ENCODE results near the gene ATP8B3. TPM values are rescaled to one million over a fixed set of nuclear protein-coding genes. Genes with fewer than 3 reads are reported as not detected.

ATP8B3 gene
- polyA plus RNA-seq, 2 of the 4 experiments (the other 2 are of a cell fraction) = 2.7 to 3.9 TPM

- Histone ChIP-seq H3K4me3 (no peak overlapping the region), H3K27ac (no peak overlapping the region), H3K9me3 (no peaks in the 10 kb centered on the region), H3K4me2 (no peak overlapping the region), H3K4me1 (peaks cover 40% of the 10 kb centered on the region)
- CTCF ChIA-PET = interaction anchor here (1.2 to 7.4 kb wide), 4 partner anchors 8 to 47 kb away, joined by 3 to 60 read pairs (median 8); no protein-coding TSS in a partner anchor
- ATAC-seq (no peak), FAIRE-seq (no peak), DNase-seq (ENCODE audit: low read depth in 1 of 2, low spot score in 1 of 2) (no peak)
- WGBS (ENCODE audit: missing lambda C conversion rate) = 83% methylated on average over 10 of the region's 10 CpGs
- POLR2A ChIA-PET = no interaction called here
- TF ChIP-seq ATOH8 (CRISPR knock-in tag; IDR thresholded peaks at IDR 0.05; ENCODE audit: low read depth) = no peak
- no peak for TF ChIP-seq KDM5A (IDR thresholded peaks at IDR 0.05)
- TF ChIP-seq HDAC2 (IDR thresholded peaks at IDR 0.05) = no peak
- TF ChIP-seq ESRRA (IDR thresholded peaks at IDR 0.05; ENCODE audit: borderline replicate concordance, low read length) = no peak
- no peak for TF ChIP-seq GATA3 (IDR thresholded peaks at IDR 0.05; ENCODE audit: borderline replicate concordance)
- no peak for TF ChIP-seq TFCP2L1 (CRISPR knock-in tag; IDR thresholded peaks at IDR 0.05)
- TF ChIP-seq RFX5 (IDR thresholded peaks at IDR 0.05) = no peak
- TF ChIP-seq HOXB5 (CRISPR knock-in tag; IDR thresholded peaks at IDR 0.05) = no peak
- TF ChIP-seq HEYL (CRISPR knock-in tag; IDR thresholded peaks at IDR 0.05) = no peak
- no peak for TF ChIP-seq CBX8 (IDR thresholded peaks at IDR 0.05)
- TF ChIP-seq REST (IDR thresholded peaks at IDR 0.05) = no peak
- no peak for TF ChIP-seq HMGXB4 (CRISPR knock-in tag; IDR thresholded peaks at IDR 0.05; ENCODE audit: borderline replicate concordance)
- no peak for TF ChIP-seq RAD21 (conservative IDR thresholded peaks at IDR 0.05 in 1 of 2, IDR thresholded peaks at IDR 0.05 in 1 of 2)
- TF ChIP-seq BCL3 (IDR thresholded peaks at IDR 0.05) = no peak
- no peak for TF ChIP-seq ZC3H11A (IDR thresholded peaks at IDR 0.05)
- TF ChIP-seq POLR2AphosphoS2 (conservative IDR thresholded peaks at IDR 0.05; ENCODE audit: low read length) = no peak
- TF ChIP-seq HES2 (IDR thresholded peaks at IDR 0.05) = no peak
These were observed 37.9 kb upstream of the ATP8B3 start for GRCh38 chr19:1849886-1850398.

GRCh38 chr19:1849132-1849474 lies 37.0 kb upstream of the ATP8B3 start:
- no peak overlapping the region for H3K4me3 ChIP-seq
- CTCF ChIA-PET = interaction anchor here (0.6 to 7.4 kb wide), 6 partner anchors 9 to 574 kb away, joined by 3 to 60 read pairs (median 4); no protein-coding TSS in a partner anchor
- H3K4me2 ChIP-seq = peak overlapping the region; percentile 43; the same call in 1 of the 3 replicates
- peaks cover 32% of the 10 kb centered on the region for H3K4me1 ChIP-seq
- POLR2A ChIA-PET = no interaction called here
- DNase-seq (ENCODE audit: low read depth in 1 of 2, low spot score in 1 of 2) (no peak), ATAC-seq (no peak), FAIRE-seq (no peak)
- TF ChIP-seq CBX2 (IDR thresholded peaks at IDR 0.05; ENCODE audit: borderline replicate concordance, low read depth) (no peak), CEBPB (IDR thresholded peaks at IDR 0.05) (no peak), ZFP36 (IDR thresholded peaks at IDR 0.05; ENCODE audit: borderline replicate concordance, partially characterized antibody) (no peak), CHD2 (IDR thresholded peaks at IDR 0.05; ENCODE audit: low read length, partially characterized antibody) (no peak), RNF2 (IDR thresholded peaks at IDR 0.05; ENCODE audit: borderline replicate concordance, low read depth) (no peak), PBX3 (IDR thresholded peaks at IDR 0.05) (no peak)
- WGBS (ENCODE audit: missing lambda C conversion rate) = 43% methylated on average over 5 of the region's 5 CpGs
- 0 out of 6 replicates have a peak overlapping the region, but pooled peaks of 1 of the 2 experiments have one; percentile 6 for H3K27ac ChIP-seq
- no peaks in the 10 kb centered on the region for H3K9me3 ChIP-seq
